ENCODE data around the gene NHS.

The NHS gene

DNA sequence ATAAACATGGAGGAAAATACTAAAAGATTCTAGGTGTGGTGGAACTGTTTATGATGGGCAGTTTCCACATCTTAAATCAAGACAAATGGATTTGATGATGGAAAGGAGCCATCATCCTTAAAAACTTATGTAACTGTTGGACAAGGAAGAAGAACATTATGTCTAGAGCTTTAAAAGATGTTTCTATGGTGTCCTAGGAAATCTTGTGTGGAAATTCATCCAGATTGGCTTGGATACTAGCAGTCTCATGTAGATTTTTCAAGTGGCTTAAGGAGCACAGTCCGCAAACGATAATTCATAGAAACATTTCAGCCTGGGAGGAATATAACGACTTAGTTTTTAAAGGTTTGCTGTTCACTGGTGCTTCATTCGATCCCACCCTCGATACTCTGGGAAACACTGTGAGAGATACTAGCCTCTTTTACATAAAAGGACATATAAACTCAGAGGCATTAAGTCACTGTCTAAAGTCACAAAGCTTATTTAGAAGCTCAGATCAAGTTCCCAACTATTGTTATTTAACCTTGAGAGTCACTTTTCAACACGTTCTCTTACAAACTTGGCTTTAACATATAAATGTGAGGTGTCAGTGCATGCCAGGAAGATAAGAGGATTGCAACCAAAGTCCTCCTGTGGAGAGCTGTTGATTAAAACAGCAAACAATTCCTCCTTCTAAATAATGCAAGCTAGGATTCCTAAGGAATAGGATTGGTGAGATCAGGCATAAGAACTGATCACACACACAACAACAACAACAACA lies 226.6 kb downstream of the NHS start:
- TF ChIP-seq, protein P1, sequence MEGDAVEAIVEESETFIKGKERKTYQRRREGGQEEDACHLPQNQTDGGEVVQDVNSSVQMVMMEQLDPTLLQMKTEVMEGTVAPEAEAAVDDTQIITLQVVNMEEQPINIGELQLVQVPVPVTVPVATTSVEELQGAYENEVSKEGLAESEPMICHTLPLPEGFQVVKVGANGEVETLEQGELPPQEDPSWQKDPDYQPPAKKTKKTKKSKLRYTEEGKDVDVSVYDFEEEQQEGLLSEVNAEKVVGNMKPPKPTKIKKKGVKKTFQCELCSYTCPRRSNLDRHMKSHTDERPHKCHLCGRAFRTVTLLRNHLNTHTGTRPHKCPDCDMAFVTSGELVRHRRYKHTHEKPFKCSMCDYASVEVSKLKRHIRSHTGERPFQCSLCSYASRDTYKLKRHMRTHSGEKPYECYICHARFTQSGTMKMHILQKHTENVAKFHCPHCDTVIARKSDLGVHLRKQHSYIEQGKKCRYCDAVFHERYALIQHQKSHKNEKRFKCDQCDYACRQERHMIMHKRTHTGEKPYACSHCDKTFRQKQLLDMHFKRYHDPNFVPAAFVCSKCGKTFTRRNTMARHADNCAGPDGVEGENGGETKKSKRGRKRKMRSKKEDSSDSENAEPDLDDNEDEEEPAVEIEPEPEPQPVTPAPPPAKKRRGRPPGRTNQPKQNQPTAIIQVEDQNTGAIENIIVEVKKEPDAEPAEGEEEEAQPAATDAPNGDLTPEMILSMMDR (IDR thresholded peaks at IDR 0.05), result no peak
- intact Hi-C loops (cut with DNase I; ENCODE audit: low total_unique reads), result no loop called here
- Histone ChIP-seq H3K4me3 (no peak overlapping the region), H3K27ac (peak overlapping the region; percentile 42 to 59), H3K4me1 (peaks cover 0 to 95% (median 19%) of the 10 kb centered on the region in 4 donors), H3K9me3 (no peaks in the 10 kb centered on the region), H3K27me3 (no peaks in the 10 kb centered on the region), H3K36me3 (no peaks in the 10 kb centered on the region)
- no peak for DNase-seq

DNA sequence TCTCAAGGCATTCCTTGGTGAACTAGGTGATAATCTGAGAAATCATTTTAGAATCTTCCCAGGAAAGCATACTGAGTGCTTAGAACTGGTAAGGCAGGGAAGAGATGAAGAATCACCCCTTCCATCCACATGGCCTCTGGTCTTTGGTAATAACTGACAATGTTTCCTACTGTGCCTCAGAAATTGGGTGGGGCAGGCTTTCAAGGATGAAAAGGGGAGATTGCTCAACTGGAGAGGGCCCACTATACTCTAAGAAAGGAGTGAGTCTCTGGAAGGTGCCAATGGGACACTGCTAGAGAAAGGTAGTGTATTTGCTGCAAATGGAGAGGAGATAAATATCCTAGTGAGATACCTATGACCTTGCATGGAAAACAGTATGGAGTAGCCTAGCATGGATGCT lies 227.2 kb downstream of the NHS start:
- Histone ChIP-seq H3K27me3 (no peaks in the 10 kb centered on the region), H3K4me1 (peaks cover 0 to 95% (median 18%) of the 10 kb centered on the region in 4 donors), H3K4me3 (no peak overlapping the region), H3K36me3 (no peaks in the 10 kb centered on the region), H3K9me3 (no peaks in the 10 kb centered on the region), H3K27ac (peak overlapping the region; percentile 42 to 59)
- no peak for DNase-seq
- TF ChIP-seq, protein P1 (IDR thresholded peaks at IDR 0.05), result no peak
- intact Hi-C loops (cut with DNase I; ENCODE audit: low total_unique reads), result no loop called here

DNA sequence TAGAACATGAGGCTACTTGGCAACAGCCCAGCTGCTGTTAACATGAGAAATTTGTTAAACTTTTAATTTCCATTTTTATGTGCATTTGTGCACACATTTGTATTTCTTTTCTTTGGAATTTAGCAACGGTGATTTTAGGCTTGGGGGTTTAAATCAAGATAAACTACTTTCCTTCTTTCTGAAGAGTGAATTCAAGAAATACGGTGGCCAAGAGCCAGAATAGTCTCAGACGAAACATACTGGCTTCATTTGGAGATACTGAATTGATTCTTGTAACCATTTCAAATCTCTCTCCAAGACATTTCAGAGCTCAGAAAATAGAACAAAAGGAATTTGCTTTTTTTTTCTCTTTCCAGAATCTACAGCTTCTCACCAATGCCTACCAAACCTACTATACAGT lies 228.2 kb downstream of the NHS start:
- Histone ChIP-seq H3K9me3 (no peaks in the 10 kb centered on the region), H3K27me3 (no peaks in the 10 kb centered on the region), H3K4me3 (no peak overlapping the region), H3K4me1 (peaks cover 0 to 86% (median 17%) of the 10 kb centered on the region in 4 donors), H3K36me3 (no peaks in the 10 kb centered on the region), H3K27ac (peak overlapping the region in 1 of 2 donors; percentile 59)
- DNase-seq, result no peak
- TF ChIP-seq, protein P1 (IDR thresholded peaks at IDR 0.05), result no peak
- intact Hi-C loops (cut with DNase I; ENCODE audit: low total_unique reads), result no loop called here

DNA sequence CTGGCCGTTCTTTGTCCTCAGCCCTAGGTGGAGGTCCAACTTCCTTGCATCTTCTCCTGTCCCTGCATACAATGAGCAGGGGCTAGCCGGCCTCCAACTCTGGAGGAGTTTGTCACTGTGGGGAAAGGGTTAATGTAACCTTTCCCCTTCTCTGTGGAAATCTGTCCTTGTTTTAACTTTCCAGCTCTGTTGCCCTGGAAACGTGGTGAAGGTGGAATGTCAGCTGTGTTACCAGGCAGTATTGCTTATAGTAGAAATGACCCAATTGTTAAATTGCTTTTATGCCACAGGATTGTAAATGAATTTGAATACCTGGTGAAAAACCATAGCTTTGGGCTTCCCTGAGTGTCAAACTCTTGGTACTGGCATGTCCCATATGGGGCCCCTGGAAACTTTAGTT lies 230.7 kb downstream of the NHS start:
- DNase-seq, result no peak
- H3K9me3 ChIP-seq, result no peaks in the 10 kb centered on the region
- H3K27me3 ChIP-seq, result no peaks in the 10 kb centered on the region
- H3K27ac ChIP-seq, result no peak overlapping the region
- no peaks in the 10 kb centered on the region for H3K36me3 ChIP-seq
- TF ChIP-seq, protein P1 (IDR thresholded peaks at IDR 0.05), result no peak
- no peak overlapping the region for H3K4me3 ChIP-seq
- intact Hi-C loops (cut with DNase I; ENCODE audit: low total_unique reads), result no loop called here
- H3K4me1 ChIP-seq, result peaks cover 0 to 68% (median 8%) of the 10 kb centered on the region in 4 donors

DNA sequence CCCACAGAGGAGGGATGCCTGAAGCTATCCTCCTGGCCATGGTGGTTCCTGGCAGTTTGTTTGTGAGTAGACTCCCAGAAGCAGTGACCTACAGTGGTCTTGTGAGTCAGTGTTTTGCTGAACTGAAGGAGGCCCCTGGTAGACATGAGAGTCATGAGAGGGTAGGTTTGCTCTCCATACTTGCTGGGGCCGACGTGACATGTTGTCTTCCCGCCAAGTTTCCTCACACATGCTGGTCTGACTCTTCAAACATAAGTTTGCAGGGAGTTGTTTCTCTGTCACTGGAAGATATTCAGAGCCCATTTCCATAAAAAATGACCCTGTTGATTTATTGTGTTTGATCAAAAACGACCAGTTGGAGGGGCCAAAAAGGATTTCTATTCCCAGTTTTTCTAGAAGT lies 231.2 kb downstream of the NHS start:
- intact Hi-C loops (cut with DNase I; ENCODE audit: low total_unique reads), result no loop called here
- TF ChIP-seq, protein P1 (IDR thresholded peaks at IDR 0.05), result no peak
- H3K4me3 ChIP-seq, result no peak overlapping the region

More for the DNA sequence above, 231.2 kb downstream of the NHS start:
- H3K36me3 ChIP-seq, result no peaks in the 10 kb centered on the region
- no peaks in the 10 kb centered on the region for H3K9me3 ChIP-seq
- H3K27me3 ChIP-seq, result no peaks in the 10 kb centered on the region
- H3K4me1 ChIP-seq, result peaks cover 0 to 62% (median 8%) of the 10 kb centered on the region in 4 donors
- no peak for DNase-seq
- H3K27ac ChIP-seq, result no peak overlapping the region
